GM06990 (cell line): Measurements from ENCODE around the gene ATE1.

ENCODE experiments used
- DNase-seq: peaks from one replicate; pipeline ENCODE4 v3.0.0-alpha.2; 2011; ENCODE audit not compliant: insufficient read length; ENCODE audit errors: extremely low read depth
- H3K27me3 ChIP-seq: replicated peaks from 2 replicates; pipeline ENCODE4 v1.6.0; 2011; ENCODE audit warnings: low read length; ENCODE audit not compliant: control insufficient read depth, insufficient read depth
- H3K36me3 ChIP-seq: 2 replicates; pipeline ENCODE4 v1.5.1; 2011; ENCODE audit warnings: low read length; ENCODE audit not compliant: control insufficient read depth, insufficient read depth
- H3K4me3 ChIP-seq: replicated peaks from 2 replicates; pipeline ENCODE4 v1.5.1; 2011; ENCODE audit warnings: low read depth, mild to moderate bottlenecking, control low read depth, low read length
- TF ChIP-seq, protein P1 (sequence below): IDR thresholded peaks from 2 replicates; pipeline ENCODE4 v1.5.1; 2011; ENCODE audit warnings: low read length, control low read depth, mild to moderate bottlenecking, inconsistent platforms; ENCODE audit not compliant: insufficient read depth, poor library complexity, severe bottlenecking

The ATE1 gene

DNA sequence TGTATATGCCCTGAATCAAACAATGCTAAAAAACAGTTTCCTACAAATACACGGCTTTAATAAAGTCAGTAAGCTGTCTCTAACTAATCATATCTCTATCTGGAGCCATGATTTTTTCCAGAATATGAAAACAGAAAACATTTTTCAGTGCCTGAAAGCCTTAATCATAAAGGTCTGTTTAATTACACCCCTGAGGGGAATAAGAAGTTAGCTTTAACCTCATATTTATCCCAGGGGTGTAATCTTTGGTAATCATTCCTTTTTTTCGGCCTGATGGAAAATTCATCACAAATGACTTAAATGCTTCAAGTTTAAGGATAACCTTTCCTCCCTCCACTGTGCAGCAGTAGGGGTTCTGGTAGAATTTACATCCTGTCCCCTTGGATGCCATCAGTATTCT is 124.2 kb downstream of the ATE1 start:
- TF ChIP-seq, protein P1, sequence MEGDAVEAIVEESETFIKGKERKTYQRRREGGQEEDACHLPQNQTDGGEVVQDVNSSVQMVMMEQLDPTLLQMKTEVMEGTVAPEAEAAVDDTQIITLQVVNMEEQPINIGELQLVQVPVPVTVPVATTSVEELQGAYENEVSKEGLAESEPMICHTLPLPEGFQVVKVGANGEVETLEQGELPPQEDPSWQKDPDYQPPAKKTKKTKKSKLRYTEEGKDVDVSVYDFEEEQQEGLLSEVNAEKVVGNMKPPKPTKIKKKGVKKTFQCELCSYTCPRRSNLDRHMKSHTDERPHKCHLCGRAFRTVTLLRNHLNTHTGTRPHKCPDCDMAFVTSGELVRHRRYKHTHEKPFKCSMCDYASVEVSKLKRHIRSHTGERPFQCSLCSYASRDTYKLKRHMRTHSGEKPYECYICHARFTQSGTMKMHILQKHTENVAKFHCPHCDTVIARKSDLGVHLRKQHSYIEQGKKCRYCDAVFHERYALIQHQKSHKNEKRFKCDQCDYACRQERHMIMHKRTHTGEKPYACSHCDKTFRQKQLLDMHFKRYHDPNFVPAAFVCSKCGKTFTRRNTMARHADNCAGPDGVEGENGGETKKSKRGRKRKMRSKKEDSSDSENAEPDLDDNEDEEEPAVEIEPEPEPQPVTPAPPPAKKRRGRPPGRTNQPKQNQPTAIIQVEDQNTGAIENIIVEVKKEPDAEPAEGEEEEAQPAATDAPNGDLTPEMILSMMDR, result no peak
- Histone ChIP-seq H3K36me3 (no peaks in the 10 kb centered on the region), H3K4me3 (no peak overlapping the region), H3K27me3 (no peaks in the 10 kb centered on the region)
- DNase-seq, result no peak

DNA sequence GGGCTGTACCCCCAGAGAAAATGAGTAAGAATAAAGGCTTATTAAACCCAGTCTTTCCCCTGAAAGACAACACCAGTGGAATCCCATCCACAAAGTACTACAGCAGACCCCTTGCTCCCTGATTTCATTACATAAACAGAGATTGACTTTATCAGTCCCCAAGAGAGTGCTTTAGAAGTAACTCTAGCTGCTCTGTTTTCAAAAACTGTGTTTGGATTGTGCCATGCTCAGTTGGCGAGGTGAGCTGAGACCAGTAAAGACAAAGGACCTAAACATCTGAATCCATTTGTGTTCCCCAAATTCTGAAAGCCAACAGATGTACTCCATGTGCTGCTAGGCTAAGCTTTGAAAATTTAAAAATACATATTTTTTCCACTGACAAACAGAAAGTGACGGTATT is 127.0 kb downstream of the ATE1 start:
- TF ChIP-seq, protein P1, result no peak
- Histone ChIP-seq H3K27me3 (no peaks in the 10 kb centered on the region), H3K4me3 (no peak overlapping the region), H3K36me3 (no peaks in the 10 kb centered on the region)
- no peak for DNase-seq

- Histone ChIP-seq H3K36me3 (no peaks in the 10 kb centered on the region), H3K27me3 (no peaks in the 10 kb centered on the region), H3K4me3 (no peak overlapping the region)
- TF ChIP-seq, protein P1, result no peak
- no peak for DNase-seq
These were observed 127.7 kb downstream of the ATE1 start for GRCh38 chr10:121800146-121800545.

GRCh38 chr10:121797490-121797889 is 130.3 kb downstream of the ATE1 start:
- TF ChIP-seq, protein P1, result no peak
- DNase-seq, result no peak
- no peaks in the 10 kb centered on the region for H3K27me3 ChIP-seq
- H3K4me3 ChIP-seq, result no peak overlapping the region
- no peaks in the 10 kb centered on the region for H3K36me3 ChIP-seq

- TF ChIP-seq, protein P1, result no peak
- Histone ChIP-seq H3K36me3 (no peaks in the 10 kb centered on the region), H3K4me3 (no peak overlapping the region), H3K27me3 (no peaks in the 10 kb centered on the region)
- no peak for DNase-seq
These were observed 131.5 kb downstream of the ATE1 start for GRCh38 chr10:121796342-121796741.

GRCh38 chr10:121792198-121792597 is 135.6 kb downstream of the ATE1 start:
- H3K36me3 ChIP-seq, result no peaks in the 10 kb centered on the region
- no peak for DNase-seq
- TF ChIP-seq, protein P1, result no peak
- H3K4me3 ChIP-seq, result no peak overlapping the region
- no peaks in the 10 kb centered on the region for H3K27me3 ChIP-seq
